Umbilical cord (tissue), 2 donors: ENCODE measurements around the gene ELMO1. TPM values are rescaled to one million over a fixed set of nuclear protein-coding genes. Genes with fewer than 3 reads are reported as not detected.
A peak's percentile ranks its signal among the peaks of the same experiment; 100 is the strongest.

Source experiments
- DNase-seq: peaks from one replicate; pipeline ENCODE4 v3.0.0-alpha.2; 2015; ENCODE audit warnings: low spot score
- total RNA-seq: library from RNA; depleted of rRNA; stranded (reverse); fragments of >200 nt; gene quantifications from one replicate; pipeline ENCODE4 v1.2.3, GENCODE V29; 2014; ENCODE audit warnings: low replicate concordance; ENCODE audit not compliant: insufficient read depth

ELMO1 gene
- total RNA-seq, 1 donor from 2014 or later = 69.6 TPM

- no peak for DNase-seq
Observed at GRCh38 chr7:37100735-37101331, 347.8 kb downstream of the ELMO1 start.

DNA sequence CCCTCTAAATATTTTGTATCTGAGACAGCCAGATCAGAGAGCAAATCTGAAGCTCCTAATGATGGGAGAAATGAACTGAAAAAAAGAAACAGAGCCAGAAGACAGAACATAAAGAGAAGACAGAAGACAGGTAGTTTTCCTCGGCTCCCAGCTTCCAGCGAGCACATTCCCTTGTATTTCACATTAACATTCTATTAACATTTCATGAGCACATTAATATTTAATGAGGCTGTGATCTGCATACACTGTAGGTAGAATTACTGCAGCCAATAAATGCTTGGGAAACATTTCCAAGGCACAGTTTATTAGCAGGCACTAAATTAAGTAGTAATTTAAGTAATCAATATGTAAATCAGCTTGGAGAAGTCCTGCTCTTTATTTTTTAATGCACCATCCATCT is 349.9 kb downstream of the ELMO1 start:
- no peak for DNase-seq

DNA sequence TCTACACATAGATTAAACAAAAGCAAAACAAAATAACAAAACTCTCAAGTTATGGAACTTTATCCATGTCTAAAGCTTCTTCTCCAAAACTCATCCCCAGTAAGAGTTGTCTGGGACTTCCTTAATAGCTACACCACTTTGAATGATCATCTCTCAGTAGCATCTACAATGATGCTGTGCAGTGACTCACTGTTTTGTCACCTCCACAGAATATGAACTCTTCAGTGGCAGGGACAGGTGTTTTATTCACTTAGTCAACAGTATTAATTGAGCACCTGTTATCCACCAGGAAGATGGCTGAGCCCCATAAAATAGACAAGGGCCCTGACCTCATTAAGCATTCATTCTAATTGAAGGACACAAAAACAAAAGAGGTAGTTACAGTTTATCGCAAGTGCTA is 350.7 kb downstream of the ELMO1 start:
- DNase-seq = no peak

DNA sequence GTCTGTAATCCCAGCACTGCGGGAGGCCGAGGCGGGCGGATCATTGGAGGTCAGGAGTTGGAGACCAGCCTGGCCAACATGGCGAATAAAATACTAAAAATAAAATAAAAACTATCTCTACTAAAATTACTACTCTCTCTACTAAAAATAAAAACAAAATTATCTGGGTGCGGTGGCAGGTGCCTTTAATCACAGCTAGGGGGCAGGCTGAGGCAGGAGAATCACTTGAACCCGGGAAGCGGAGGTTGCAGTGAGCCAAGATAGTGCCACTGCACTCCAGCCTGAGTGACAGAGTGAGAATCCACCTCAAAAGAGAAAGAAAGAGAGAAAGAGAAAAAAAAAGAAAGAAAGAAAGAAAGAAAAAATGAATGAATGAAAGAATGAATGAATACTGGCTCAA is 351.4 kb downstream of the ELMO1 start:
- DNase-seq = no peak

GRCh38 chr7:37096341-37096740 is 352.3 kb downstream of the ELMO1 start:
- no peak for DNase-seq

GRCh38 chr7:37095122-37095521 is 353.5 kb downstream of the ELMO1 start:
- no peak for DNase-seq

- DNase-seq = no peak
Observed at GRCh38 chr7:37093257-37093656, 355.4 kb downstream of the ELMO1 start.

DNA sequence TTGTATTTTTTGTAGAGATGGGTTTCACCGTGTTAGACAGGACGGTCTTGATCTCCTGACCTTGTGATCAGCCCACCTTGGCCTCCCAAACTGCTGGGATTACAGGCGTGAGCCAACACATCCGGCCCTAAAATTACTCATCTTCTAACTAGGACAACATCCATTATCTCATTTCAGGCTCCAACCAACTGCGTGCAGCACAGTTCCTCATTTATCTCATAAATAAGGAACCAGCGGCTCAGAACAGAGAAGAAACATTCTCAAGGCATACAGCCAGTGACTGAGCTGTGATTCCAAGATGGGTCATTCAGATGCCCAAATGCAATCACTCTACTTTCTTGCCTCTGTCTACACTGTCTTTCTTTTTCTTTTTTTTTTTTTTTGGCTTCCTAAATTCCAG is 356.1 kb downstream of the ELMO1 start:
- DNase-seq = no peak

DNA sequence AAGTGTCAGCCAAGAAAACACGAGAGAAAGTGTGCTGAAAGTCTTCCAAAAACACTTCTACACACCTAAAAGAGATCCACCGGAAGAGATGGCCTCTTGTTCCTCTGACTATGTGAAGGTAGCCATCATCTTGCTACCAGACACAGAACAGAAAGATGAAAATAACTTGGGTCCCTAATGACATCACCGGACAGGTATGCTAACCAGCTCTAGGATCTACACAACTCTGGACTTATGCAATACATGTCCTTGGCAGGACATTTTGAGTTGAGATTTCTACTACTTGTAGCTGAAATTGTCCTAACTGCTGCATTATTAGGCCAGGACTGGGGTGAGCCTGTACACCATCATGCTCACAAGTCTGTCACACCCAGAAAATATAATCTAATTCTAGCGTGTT is 358.7 kb downstream of the ELMO1 start:
- no peak for DNase-seq

DNA sequence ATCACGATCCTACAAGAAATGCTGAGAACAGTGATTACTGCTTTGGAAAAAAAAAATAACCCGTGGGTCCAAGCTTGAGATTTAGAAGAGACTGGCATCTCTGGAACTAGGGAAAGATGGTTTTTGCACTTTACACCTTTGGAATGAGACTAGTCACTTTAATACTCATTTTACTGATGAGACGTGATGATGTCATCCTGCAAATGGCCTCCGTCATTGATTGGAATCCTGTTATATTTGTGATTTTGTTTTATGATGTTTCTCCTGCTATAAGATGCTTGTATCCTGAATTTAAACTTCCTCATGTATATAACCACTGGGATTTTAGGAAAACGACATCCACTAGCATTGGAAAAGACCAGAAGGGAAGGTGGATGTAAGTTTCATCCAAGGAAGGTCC is 363.1 kb downstream of the ELMO1 start:
- DNase-seq = no peak

- no peak for DNase-seq
Observed at GRCh38 chr7:37084303-37084702, 364.4 kb downstream of the ELMO1 start.

GRCh38 chr7:37083311-37084096 is 365.2 kb downstream of the ELMO1 start:
- DNase-seq = peak; percentile 63

- DNase-seq = no peak
Observed at GRCh38 chr7:37081436-37081835, 367.2 kb downstream of the ELMO1 start.

- DNase-seq = no peak
Observed at GRCh38 chr7:37079420-37079819, 369.2 kb downstream of the ELMO1 start.

DNA sequence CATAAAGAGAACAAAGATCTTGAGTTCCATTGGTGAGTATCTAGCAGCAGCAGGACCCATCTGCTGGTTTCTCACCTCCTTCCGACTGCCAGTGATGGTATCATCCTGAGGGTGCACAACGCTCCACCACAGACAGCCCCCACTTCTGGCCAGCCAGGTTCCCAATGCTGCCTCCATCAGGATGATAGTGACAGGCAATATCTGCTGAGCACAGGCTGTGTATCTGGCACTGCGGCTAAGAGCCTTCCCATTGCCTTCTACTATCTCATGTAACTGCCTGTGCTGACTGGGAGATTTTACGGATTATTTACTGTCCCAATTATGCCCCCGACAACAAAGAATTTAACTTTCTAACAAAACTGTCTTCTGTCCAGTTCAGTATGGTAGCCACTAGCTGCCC is 372.0 kb downstream of the ELMO1 start:
- no peak for DNase-seq

- no peak for DNase-seq
Observed at GRCh38 chr7:37074370-37074769, 374.3 kb downstream of the ELMO1 start.

DNA sequence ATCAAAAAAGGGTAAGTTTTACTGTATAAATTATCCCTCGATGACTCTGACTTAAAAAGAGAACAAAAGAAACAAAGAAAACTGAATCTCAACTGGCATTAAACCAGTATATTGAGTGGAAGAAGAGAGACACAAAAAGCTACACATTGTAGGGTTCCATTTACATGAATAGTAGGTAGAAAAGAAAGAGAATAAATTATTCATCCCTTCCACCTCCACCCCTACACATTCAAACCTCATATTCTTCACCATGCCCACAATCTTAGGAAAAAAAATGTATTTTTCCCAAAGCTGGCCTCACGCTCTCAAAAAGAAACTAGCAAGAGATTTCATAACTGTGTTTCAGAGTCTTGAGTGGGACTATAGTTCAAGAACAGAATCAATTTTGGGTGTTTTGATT is 377.5 kb downstream of the ELMO1 start:
- DNase-seq = no peak

DNA sequence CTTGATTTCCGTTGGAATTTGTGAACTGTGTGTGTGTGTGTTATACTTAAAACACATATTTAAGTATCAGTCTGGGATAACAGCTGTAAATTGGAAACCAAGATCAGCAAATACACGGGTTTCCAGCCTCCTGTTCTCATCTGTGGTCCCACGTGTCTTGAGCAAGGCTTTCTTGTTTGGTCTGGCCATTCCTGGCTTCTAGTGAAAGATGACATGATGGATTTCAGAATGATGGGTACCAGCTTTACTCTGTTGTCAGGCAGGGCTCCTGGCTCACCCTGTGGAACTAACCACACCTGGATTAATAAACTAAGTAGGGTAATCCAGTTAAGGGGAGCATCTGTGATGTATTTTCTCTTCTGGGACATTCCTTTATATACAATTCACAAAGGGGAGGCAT is 378.2 kb downstream of the ELMO1 start:
- no peak for DNase-seq

GRCh38 chr7:37070031-37070430 is 378.6 kb downstream of the ELMO1 start:
- no peak for DNase-seq

- DNase-seq = no peak
Observed at GRCh38 chr7:37069336-37069735, 379.3 kb downstream of the ELMO1 start.

- DNase-seq = no peak
Observed at GRCh38 chr7:37068902-37069301, 379.8 kb downstream of the ELMO1 start.

DNA sequence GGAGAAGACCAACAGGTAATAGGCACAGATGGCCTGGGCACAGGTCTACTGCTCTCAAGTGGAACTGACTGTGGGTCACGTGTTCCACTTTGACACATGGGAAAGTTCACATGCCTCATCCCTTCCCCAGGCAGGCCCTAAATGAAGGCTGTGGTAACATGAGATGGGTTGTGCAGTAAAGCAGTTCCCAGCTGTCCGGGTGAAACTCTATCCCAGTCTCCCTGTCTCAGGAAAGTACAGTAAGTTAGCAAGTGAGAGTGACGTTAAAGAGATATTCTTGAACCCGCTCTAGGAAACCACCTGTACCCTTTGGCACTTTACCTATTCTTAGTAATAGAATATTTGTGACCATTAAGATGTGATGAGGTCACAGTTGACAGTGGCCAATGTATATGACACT is 380.6 kb downstream of the ELMO1 start:
- no peak for DNase-seq

DNA sequence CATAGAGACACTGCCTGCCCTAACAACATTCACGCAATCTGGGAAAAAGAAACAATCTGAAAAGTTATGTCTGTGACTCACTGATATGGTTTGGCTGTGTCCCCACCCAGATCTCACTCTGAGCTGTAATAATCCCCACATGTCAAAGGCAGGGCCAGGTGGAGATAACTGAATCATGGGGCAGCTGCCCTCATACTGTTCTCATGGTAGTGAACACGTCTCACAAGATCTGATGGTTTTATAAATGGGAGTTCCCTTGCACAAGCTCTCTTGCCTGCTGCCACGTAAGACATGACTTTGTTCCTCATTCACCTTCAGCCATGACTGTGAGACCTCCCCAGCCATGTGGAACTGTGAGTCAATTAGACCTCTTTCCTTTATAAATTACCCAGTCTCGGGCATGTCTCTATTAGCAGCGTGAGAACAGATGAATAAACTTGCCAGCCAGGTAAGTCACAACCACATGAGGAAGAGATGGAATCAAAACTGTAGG is 382.8 kb downstream of the ELMO1 start:
- DNase-seq = peak; percentile 84

- DNase-seq = no peak
Observed at GRCh38 chr7:37062560-37062859, 386.2 kb downstream of the ELMO1 start.
